ENCODE results near the gene SLC4A7. TPM values are rescaled to one million over a fixed set of nuclear protein-coding genes. Genes with fewer than 3 reads are reported as not detected.

Gene SLC4A7
- total RNA-seq, 4 donors from 2014 or later = 7.5 to 19.8 (median 12.8) TPM

GRCh38 chr3:27471923-27472550 lies 12.1 kb downstream of the SLC4A7 start:
- H3K4me1 ChIP-seq = peaks cover 0 to 7% of the 10 kb centered on the region in 2 donors
- in situ Hi-C loops (cut with MboI; ENCODE audit: low sequenced_read_pairs in 4 of 4) = loop anchor here in 2 of 4 donors (25.0 kb wide), 2 partner anchors 160 to 335 kb away; no protein-coding TSS in a partner anchor
- TF ChIP-seq POLR2A (IDR thresholded peaks at IDR 0.05) = no peak
- intact Hi-C loops (cut with DNase I; ENCODE audit: low total_unique reads) = no loop called here
- no peak for ATAC-seq
- no peaks in the 10 kb centered on the region for H3K27me3 ChIP-seq
- H3K4me3 ChIP-seq = no peak overlapping the region
- no peaks in the 10 kb centered on the region for H3K36me3 ChIP-seq
- DNase-seq = no peak
- H3K27ac ChIP-seq = no peak overlapping the region
- no peaks in the 10 kb centered on the region for H3K9me3 ChIP-seq

GRCh38 chr3:27468283-27468886 lies 15.8 kb downstream of the SLC4A7 start:
- Histone ChIP-seq H3K27ac (no peak overlapping the region), H3K9me3 (no peaks in the 10 kb centered on the region), H3K4me1 (peaks cover 4 to 9% of the 10 kb centered on the region in 2 donors), H3K27me3 (no peaks in the 10 kb centered on the region), H3K36me3 (no peaks in the 10 kb centered on the region), H3K4me3 (no peak overlapping the region)
- no peak for ATAC-seq
- in situ Hi-C loops (cut with MboI; ENCODE audit: low sequenced_read_pairs in 4 of 4) = loop anchor here (5.0 to 25.0 kb wide), 4 partner anchors 154 to 331 kb away; no protein-coding TSS in a partner anchor
- intact Hi-C loops (cut with DNase I; ENCODE audit: low total_unique reads) = no loop called here
- no peak for DNase-seq
- no peak for TF ChIP-seq POLR2A (IDR thresholded peaks at IDR 0.05)
- TF ChIP-seq CTCF (IDR thresholded peaks at IDR 0.05 in 4 of 5, conservative IDR thresholded peaks at IDR 0.05 in 1 of 5) = no peak

GRCh38 chr3:27467545-27467944 lies 16.6 kb downstream of the SLC4A7 start:
- intact Hi-C loops (cut with DNase I; ENCODE audit: low total_unique reads) = loop anchor here (2.0 kb wide), 1 partner anchor 155 kb away; no protein-coding TSS in a partner anchor
- in situ Hi-C loops (cut with MboI; ENCODE audit: low sequenced_read_pairs in 4 of 4) = loop anchor here (5.0 to 25.0 kb wide), 4 partner anchors 153 to 330 kb away; no protein-coding TSS in a partner anchor
- DNase-seq = no peak
- peak; percentile 65 to 91 for ATAC-seq
- no peak overlapping the region for H3K4me3 ChIP-seq
- no peaks in the 10 kb centered on the region for H3K27me3 ChIP-seq
- no peak for TF ChIP-seq POLR2A (IDR thresholded peaks at IDR 0.05)
- TF ChIP-seq CTCF (IDR thresholded peaks at IDR 0.05 in 4 of 5, conservative IDR thresholded peaks at IDR 0.05 in 1 of 5) = peak; percentile 42 to 62 (median 44)
- no peaks in the 10 kb centered on the region for H3K36me3 ChIP-seq
- H3K27ac ChIP-seq = peak overlapping the region in 1 of 4 donors; percentile 36
- peaks cover 4 to 9% of the 10 kb centered on the region in 2 donors for H3K4me1 ChIP-seq
- no peaks in the 10 kb centered on the region for H3K9me3 ChIP-seq

DNA sequence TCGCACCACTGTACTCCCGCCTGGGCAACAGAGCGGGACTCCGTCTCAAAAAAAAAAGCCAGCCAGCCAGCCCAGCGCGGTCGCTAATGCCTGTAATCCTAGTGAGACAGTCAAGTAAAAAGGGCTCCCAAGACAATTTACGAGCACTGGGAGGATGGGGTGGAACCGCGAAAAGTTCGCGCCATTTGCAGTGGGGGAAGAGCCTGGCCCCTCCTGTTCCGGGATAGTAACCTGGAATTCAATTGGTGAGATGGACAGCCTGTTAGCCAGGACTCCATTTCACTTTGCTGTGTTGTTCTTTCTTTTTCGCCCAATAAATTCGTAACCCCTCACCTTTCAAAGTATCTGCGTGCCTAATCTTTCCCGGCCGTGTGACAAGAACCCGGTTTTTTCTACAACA lies 19.5 kb downstream of the SLC4A7 start:
- Histone ChIP-seq H3K27me3 (no peaks in the 10 kb centered on the region), H3K27ac (no peak overlapping the region), H3K36me3 (no peaks in the 10 kb centered on the region), H3K4me3 (no peak overlapping the region), H3K4me1 (peaks cover 4 to 9% of the 10 kb centered on the region in 2 donors), H3K9me3 (no peaks in the 10 kb centered on the region)
- in situ Hi-C loops (cut with MboI; ENCODE audit: low sequenced_read_pairs in 4 of 4) (loop anchor here (5.0 to 25.0 kb wide), 4 partner anchors 150 to 327 kb away; no protein-coding TSS in a partner anchor), intact Hi-C loops (cut with DNase I; ENCODE audit: low total_unique reads) (no loop called here)
- TF ChIP-seq POLR2A (IDR thresholded peaks at IDR 0.05) (no peak), CTCF (IDR thresholded peaks at IDR 0.05 in 4 of 5, conservative IDR thresholded peaks at IDR 0.05 in 1 of 5) (no peak)
- DNase-seq = no peak
- no peak for ATAC-seq

DNA sequence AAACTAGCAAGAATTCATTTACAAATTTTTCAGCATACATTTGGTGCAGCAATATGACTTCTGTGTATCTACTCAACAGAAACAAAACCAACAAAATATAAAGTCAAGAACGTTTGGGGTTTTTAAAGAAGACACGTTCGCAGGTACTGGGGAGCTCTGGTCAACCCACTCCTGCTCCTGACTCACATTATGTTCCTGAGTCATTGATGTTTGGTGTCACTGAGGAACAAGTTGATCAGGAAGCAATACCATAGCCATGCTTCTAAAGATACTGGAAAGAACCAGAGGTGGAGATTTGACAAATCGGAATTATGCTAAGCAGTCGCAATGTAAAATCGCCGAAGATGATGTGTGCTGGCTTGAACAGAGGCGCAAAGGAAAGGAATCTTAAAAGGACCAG lies 22.0 kb downstream of the SLC4A7 start:
- no peaks in the 10 kb centered on the region for H3K9me3 ChIP-seq
- intact Hi-C loops (cut with DNase I; ENCODE audit: low total_unique reads) (no loop called here), in situ Hi-C loops (cut with MboI; ENCODE audit: low sequenced_read_pairs in 4 of 4) (loop anchor here (10.0 to 25.0 kb wide), 3 partner anchors 147 to 325 kb away; no protein-coding TSS in a partner anchor)
- no peak for DNase-seq
- no peaks in the 10 kb centered on the region for H3K27me3 ChIP-seq
- ATAC-seq = no peak
- H3K36me3 ChIP-seq = no peaks in the 10 kb centered on the region
- H3K4me3 ChIP-seq = no peak overlapping the region
- H3K27ac ChIP-seq = no peak overlapping the region
- peaks cover 4% of the 10 kb centered on the region in 2 donors for H3K4me1 ChIP-seq
- TF ChIP-seq CTCF (IDR thresholded peaks at IDR 0.05 in 4 of 5, conservative IDR thresholded peaks at IDR 0.05 in 1 of 5) (no peak), POLR2A (IDR thresholded peaks at IDR 0.05) (no peak)

Data from gastrocnemius medialis (tissue), 4 donors.